GM10266 (cell line): ENCODE data around the gene C9orf78.

Experiments used
- DNase-seq: peaks from one replicate; pipeline ENCODE4 v3.0.0; 2012; ENCODE audit errors: extremely low spot score
- CTCF ChIP-seq: IDR thresholded peaks from 2 replicates; pipeline ENCODE4 v1.5.1; 2012; ENCODE audit warnings: mild to moderate bottlenecking, low read depth; ENCODE audit not compliant: control insufficient read depth, insufficient read depth; ENCODE audit errors: missing control alignments

C9orf78 gene

DNA sequence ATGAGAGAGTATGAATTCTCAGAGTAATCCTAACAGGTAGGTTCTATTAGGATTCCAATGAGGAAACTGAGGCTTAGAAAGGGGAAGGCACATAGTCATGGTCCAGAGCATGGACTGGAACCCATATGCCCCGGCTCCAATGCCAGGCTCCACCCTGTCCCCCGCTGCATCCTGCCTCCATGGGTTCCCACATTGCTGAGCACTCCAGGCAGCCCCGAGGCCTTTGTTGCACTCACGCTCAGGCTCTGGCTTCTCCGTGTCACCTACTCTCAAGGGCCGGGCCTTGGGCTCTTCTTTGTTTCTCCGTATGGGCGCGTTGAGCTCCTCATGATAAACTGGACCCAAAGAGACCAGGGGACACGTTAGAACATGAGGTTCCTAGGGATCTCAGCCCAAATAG, 6.1 kb downstream of the C9orf78 start:
- DNase-seq = no peak
- TF ChIP-seq CTCF = no peak

- DNase-seq = no peak
- TF ChIP-seq CTCF = no peak
Measured at GRCh38 chr9:129828051-129828450, 7.0 kb downstream of the C9orf78 start.

DNA sequence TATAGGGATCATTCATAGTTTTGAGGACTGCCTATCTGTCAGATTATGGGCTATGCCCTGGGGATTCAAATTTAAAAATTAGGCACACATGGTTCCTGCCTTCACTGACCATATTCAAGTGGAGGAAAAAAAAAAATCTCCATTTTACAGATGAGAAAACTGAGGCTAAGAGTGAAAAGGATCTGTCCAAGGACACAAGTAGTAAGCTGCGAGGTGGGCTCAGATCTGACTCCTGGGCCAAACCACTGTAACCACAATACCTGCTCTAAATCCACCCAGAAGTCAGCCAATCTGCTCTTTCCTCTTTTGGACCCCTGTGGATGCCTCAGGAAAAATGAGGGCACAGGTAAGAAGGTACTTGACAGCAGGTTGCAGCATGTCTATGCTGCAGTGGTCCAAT, 8.3 kb downstream of the C9orf78 start:
- no peak for TF ChIP-seq CTCF
- DNase-seq = no peak

DNA sequence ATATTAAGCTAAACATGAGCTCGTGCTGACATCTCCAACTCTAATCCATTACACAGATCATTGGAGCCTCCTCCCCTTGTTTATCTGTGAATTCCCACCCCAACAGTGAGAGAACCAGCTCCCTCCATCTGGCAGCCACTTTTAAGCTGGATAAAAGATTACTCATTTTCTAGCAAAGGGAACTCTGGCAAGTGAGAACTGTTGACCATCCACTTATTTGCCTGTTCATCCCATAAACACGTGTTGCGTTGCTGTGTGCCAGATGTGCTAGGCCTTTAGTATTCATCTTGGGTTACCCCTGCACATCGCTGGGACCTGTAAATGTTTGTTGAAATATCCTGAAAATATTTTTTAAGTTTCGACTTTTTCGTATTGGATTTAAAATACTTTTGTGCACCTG, 8.7 kb downstream of the C9orf78 start:
- TF ChIP-seq CTCF = no peak
- no peak for DNase-seq

DNA sequence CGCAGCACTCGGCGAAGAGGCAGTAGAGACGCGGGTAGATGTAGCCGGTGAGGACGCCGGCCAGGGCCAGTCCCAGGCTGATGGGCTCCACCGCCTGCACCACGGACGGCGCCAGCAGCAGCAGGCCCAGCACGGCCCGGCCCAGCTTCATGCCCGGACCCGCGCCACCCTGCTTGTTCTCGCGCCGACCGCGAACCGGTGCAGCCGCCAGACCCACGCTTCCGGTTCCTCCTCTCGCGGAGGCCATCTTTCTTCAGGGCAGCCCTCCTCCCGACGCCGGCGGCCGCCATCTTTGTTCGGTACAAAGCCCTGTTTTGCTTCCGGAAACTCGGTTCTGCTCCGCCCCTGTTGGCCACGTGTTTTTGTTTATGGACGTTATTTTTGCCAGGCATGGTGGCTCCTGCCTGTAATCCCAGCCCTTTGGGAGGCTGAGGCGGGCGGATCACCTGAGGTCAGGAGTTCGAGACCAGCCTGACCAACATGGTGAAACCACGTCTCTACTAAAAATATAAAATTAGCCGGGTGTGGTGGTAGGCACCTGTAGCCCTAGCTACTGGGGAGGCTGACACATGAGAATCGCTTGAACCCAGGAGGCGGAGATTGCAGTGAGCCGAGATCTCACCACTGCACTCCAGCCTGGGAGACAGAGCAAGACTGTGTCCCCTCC, 11.0 kb downstream of the C9orf78 start, which contains the start of gene TOR1A:
Gene TOR1A, minus strand, starts transcription at position 202 of the 667 bp plus-strand sequence. Its CDS starts 51 bp downstream, at position 151.
- peak; percentile 96 for DNase-seq

GRCh38 chr9:129823542-129823934, 11.5 kb downstream of the C9orf78 start:
- peak; percentile 42 for DNase-seq
- no peak for TF ChIP-seq CTCF

More for the DNA sequence above, 11.0 kb downstream of the C9orf78 start, which contains the start of gene TOR1A:
- TF ChIP-seq CTCF = no peak

DNA sequence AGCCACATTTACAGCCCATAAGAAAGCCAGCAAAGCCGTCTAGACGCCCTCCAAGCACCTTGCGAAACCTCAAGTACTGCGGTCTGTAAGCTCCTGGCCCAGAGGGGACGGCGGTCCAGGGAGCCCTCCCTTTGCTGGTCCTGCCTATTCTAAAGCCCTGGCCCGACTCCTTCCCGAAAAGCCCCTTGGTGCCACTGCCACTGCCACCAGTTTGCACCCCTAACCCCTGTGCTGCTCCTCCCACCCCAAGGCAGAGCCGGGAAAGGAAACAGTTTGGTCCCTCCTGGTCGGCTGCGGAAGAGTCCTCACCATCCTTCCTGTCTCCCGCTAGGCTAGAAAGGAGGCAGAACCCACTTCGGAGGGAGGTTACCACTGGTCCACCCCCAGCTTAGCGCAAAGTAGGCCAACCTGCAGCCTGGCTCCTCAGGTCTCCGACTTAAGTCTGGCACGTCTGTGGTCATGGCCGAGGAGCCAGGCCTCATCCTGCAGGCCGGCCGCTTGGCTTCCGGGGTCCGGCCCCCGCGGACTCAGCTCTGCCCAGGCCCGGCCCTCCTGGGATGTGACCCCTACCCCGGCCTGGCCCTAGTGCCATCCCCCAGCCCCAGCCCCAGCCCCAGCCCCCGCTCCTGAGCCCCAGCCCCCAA, 12.1 kb downstream of the C9orf78 start:
- no peak for TF ChIP-seq CTCF
- DNase-seq = peak; percentile 40
